Upper lobe of left lung (tissue), 6 donors: ENCODE results near the gene COL9A1. TPM values are rescaled to one million over a fixed set of nuclear protein-coding genes. Genes with fewer than 3 reads are reported as not detected.

Experiments used
- ATAC-seq, 2 donors: fragments of 200-7000 bp; cut with Tn5 transposase; one replicate each; pipeline ENCODE4 v1.9.1; 2022; ENCODE audit warnings: mild to moderate bottlenecking in 2 of 2, moderate library complexity in 2 of 2; ENCODE audit not compliant: low FRiP score in 2 of 2
- DNase-seq, 2 donors: peaks; one replicate each; pipeline ENCODE4 v3.0.0-alpha.2; 2019 to 2020
- H3K27ac ChIP-seq, 4 donors: fragments of 200-600 bp; sonication (generic); one replicate each; pipeline ENCODE4 v1.5.1; 2016 to 2019
- H3K27me3 ChIP-seq, 4 donors: fragments of 200-600 bp; sonication (generic); one replicate each; pipeline ENCODE4 v1.5.1; 2017 to 2019
- H3K36me3 ChIP-seq, 4 donors: fragments of 200-600 bp; sonication (generic); one replicate each; pipeline ENCODE4 v1.5.1; 2016 to 2019
- H3K4me1 ChIP-seq, 4 donors: fragments of 200-600 bp; sonication (generic); one replicate each; pipeline ENCODE4 v1.5.1; 2018 to 2019
- H3K4me3 ChIP-seq, 4 donors: fragments of 200-600 bp; sonication (generic); one replicate each; pipeline ENCODE4 v1.5.1; 2017 to 2019; ENCODE audit warnings: mild to moderate bottlenecking in 2 of 4, moderate library complexity in 1 of 4
- H3K9me3 ChIP-seq, 4 donors: fragments of 200-600 bp; sonication (generic); one replicate each; pipeline ENCODE4 v1.5.1; 2018 to 2019
- CTCF ChIP-seq, 6 experiments: fragments of 450-650 bp in 4 of 6; fragments of 200-600 bp in 2 of 6; sonication (generic) in 2 of 6; IDR thresholded peaks; one replicate each; pipeline ENCODE4 v1.5.1; 2016 to 2019; ENCODE audit warnings: antibody characterized with exemption in 6 of 6
- EP300 ChIP-seq, 4 donors: sonication (generic); formaldehyde crosslinking; IDR thresholded peaks; one replicate each; pipeline ENCODE4 v1.5.1; 2017; ENCODE audit warnings: antibody characterized with exemption in 4 of 4, control low read depth in 2 of 4
- POLR2A ChIP-seq, 4 donors: fragments of 450-650 bp; IDR thresholded peaks; one replicate each; pipeline ENCODE4 v1.5.1; 2016 to 2017; ENCODE audit warnings: antibody characterized with exemption in 4 of 4, mild to moderate bottlenecking in 2 of 4
- POLR2AphosphoS5 ChIP-seq, 2 donors: sonication (generic); formaldehyde crosslinking; IDR thresholded peaks; one replicate each; pipeline ENCODE4 v1.5.1; 2017; ENCODE audit warnings: antibody characterized with exemption in 2 of 2
- WGBS, 2 donors: methylation state at CpG; one replicate each; pipeline ENCODE4 v1.1.5; 2017 to 2018; 5-methylcytosine and 5-hydroxymethylcytosine counted together
- total RNA-seq, 6 donors: library from RNA; depleted of rRNA in 4 of 6; stranded (reverse); fragments of >200 nt in 4 of 6; gene quantifications; one replicate each; pipeline versions ENCODE4 v1.1.0 to v1.2.1, GENCODE V29; 2016 to 2021
- donor health status: DM: no; HTN: no; CAD: no; lungs with moderate emphysema.
- donor health status: DM: no; HTN: yes; CAD: no; lungs with severe emphysema.

COL9A1 gene
- total RNA-seq, 6 donors from 2014 or later = 0.30 TPM; not detected in 5

GRCh38 chr6:70186461-70186860 lies 116.4 kb downstream of the COL9A1 start:
- Histone ChIP-seq H3K27ac (no peak overlapping the region), H3K9me3 (no peaks in the 10 kb centered on the region), H3K36me3 (no peaks in the 10 kb centered on the region), H3K27me3 (no peaks in the 10 kb centered on the region), H3K4me1 (no peaks in the 10 kb centered on the region), H3K4me3 (no peak overlapping the region)
- 55 to 68% methylated on average over 1 of the region's 1 CpG for WGBS, 2 donors
- ATAC-seq (no peak), DNase-seq (no peak)
- TF ChIP-seq CTCF (IDR thresholded peaks at IDR 0.05) (no peak), POLR2A (IDR thresholded peaks at IDR 0.05) (no peak), EP300 (IDR thresholded peaks at IDR 0.05) (no peak), POLR2AphosphoS5 (IDR thresholded peaks at IDR 0.05) (no peak)

DNA sequence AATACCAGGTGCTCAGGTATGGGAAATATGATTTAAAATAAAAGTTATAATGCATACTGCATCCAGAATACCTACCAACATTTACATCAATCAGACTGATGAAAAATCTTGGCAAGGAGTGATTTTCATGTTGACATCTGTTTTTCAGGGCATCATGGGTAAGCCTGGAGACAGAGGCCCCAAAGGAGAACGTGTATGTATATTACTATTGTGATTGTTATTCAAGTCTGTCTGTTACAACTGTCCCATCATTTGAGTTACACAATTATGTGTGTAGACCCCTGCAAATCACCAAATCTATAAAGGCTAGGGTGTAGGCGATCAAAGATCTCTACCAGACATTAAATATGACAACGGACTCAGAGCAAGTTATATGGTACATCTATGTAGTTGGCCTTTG lies 118.2 kb downstream of the COL9A1 start:
- no peaks in the 10 kb centered on the region for H3K36me3 ChIP-seq
- H3K4me1 ChIP-seq = no peaks in the 10 kb centered on the region
- H3K27ac ChIP-seq = no peak overlapping the region
- TF ChIP-seq EP300 (IDR thresholded peaks at IDR 0.05) (no peak), POLR2A (IDR thresholded peaks at IDR 0.05) (no peak), POLR2AphosphoS5 (IDR thresholded peaks at IDR 0.05) (no peak), CTCF (IDR thresholded peaks at IDR 0.05) (no peak)
- no peaks in the 10 kb centered on the region for H3K9me3 ChIP-seq
- ATAC-seq (no peak), DNase-seq (no peak)
- no peak overlapping the region for H3K4me3 ChIP-seq
- H3K27me3 ChIP-seq = no peaks in the 10 kb centered on the region
- 79 to 87% methylated on average over 3 of the region's 3 CpGs for WGBS, 2 donors

GRCh38 chr6:70183538-70183937 lies 119.3 kb downstream of the COL9A1 start:
- H3K27me3 ChIP-seq = no peaks in the 10 kb centered on the region
- no peaks in the 10 kb centered on the region for H3K4me1 ChIP-seq
- no peak overlapping the region for H3K4me3 ChIP-seq
- DNase-seq (no peak), ATAC-seq (no peak)
- WGBS, 2 donors = 72 to 76% methylated on average over 3 of the region's 3 CpGs
- TF ChIP-seq EP300 (IDR thresholded peaks at IDR 0.05) (no peak), POLR2A (IDR thresholded peaks at IDR 0.05) (no peak), POLR2AphosphoS5 (IDR thresholded peaks at IDR 0.05) (no peak), CTCF (IDR thresholded peaks at IDR 0.05) (no peak)
- no peak overlapping the region for H3K27ac ChIP-seq
- H3K36me3 ChIP-seq = no peaks in the 10 kb centered on the region
- no peaks in the 10 kb centered on the region for H3K9me3 ChIP-seq

GRCh38 chr6:70180901-70181599 lies 121.8 kb downstream of the COL9A1 start:
- Histone ChIP-seq H3K27ac (no peak overlapping the region), H3K4me3 (no peak overlapping the region), H3K27me3 (no peaks in the 10 kb centered on the region), H3K9me3 (no peaks in the 10 kb centered on the region), H3K36me3 (no peaks in the 10 kb centered on the region), H3K4me1 (no peaks in the 10 kb centered on the region)
- DNase-seq (no peak), ATAC-seq (no peak)
- TF ChIP-seq POLR2AphosphoS5 (IDR thresholded peaks at IDR 0.05) (no peak), EP300 (IDR thresholded peaks at IDR 0.05) (no peak), POLR2A (IDR thresholded peaks at IDR 0.05) (no peak), CTCF (IDR thresholded peaks at IDR 0.05) (no peak)
- WGBS, 2 donors = 42 to 54% methylated on average over 1 of the region's 1 CpG
